Fibroblast of skin of right quadriceps (primary cell): ENCODE data around the gene PTPRN2.
"Not testable (repeated sequence)": the region's sequence is repeated elsewhere in the genome, so short reads cannot be mapped to it uniquely, and the experiment has no call there.

ENCODE experiments used
- DNase-seq: peaks from one replicate; pipeline ENCODE4 v3.0.0-alpha.2; 2013

The PTPRN2 gene

DNA sequence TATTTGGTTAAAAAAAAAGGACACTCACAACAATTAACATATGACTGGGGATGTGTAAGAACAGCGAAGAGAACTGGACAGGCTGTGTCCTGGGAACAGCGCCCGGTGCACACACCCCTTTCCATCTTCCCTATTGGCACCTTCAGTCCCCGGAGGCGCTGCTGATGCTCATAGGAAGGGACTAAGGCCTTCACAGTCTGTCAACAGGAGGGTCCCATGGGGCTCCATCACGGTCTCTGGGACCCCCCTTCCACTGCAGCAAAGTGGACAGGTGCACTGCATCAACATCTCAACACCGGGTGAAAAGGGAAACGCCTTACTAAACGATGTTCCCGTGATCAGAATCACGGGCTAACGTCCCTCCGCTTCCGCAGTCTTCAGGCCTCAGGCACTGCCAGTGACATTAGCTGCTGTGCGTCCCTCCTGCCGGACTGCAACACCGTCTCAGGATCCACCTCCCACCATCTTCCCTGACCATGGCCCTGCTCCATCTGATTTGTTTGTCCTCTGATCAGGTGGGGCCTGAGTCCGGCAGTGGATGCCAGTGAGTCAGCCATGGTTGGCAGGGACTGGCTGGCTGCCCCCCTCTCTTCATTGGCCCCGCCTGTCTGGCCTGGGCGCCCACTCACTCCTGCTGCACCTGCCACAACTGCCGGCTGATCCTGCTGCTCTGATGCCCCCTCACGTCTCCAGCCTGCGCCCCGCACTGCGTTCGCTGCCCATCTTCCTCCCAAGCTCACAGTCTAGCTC, 636.1 kb downstream of the PTPRN2 start:
- DNase-seq, result no peak

GRCh38 chr7:157949711-157950110, 637.9 kb downstream of the PTPRN2 start:
- no peak for DNase-seq

DNA sequence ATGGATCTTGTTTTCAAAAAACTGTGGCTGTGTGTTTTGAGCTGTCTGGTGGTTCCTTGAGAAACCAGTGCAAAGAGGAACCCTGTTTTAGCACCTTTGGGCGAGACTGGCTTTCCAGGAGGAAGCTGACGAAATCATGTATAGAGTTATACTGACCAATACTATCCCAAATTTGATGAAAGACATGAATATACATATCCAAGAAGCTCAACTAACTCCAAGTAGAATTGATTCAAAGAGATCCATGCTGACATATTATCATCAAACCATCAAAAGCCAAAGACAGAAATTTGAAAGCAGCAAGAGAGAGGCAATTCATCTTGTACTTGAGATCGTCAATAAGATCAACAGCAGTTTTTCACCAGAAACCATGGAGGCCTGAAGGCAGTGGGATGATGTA, 640.1 kb downstream of the PTPRN2 start:
- DNase-seq, result no peak

GRCh38 chr7:157946398-157947060, 641.1 kb downstream of the PTPRN2 start:
- DNase-seq, result no peak

GRCh38 chr7:157945401-157945800, 642.2 kb downstream of the PTPRN2 start:
- DNase-seq, result no peak

DNA sequence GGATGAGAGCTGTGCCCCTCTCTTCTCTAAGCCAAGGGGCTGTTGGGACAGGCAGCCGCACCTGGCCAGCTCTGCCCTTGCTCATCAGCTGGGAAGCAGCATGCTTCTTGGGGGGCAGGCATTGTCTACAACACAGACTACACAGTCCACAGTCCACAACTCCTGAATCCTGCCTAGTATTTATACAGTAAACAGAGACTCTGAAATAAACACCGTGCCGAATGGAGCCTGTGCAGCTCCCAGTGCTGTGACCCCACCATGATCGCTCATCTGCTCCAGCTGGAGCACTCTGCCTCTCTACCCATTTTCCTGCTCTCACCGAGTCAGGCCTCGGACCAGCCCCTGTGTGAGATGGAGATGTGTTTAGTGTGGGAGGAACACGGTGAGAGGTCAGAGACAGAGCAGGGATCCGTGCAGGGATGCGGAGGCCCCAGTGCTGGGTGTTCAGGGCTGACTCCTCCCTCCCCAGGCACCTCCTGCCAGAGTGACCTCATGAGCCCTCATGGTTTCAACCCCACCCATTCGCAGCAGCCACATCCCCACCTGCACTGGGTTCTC, 642.8 kb downstream of the PTPRN2 start:
- DNase-seq, result no peak

- no peak for DNase-seq
Measured at GRCh38 chr7:157944051-157944450, 643.6 kb downstream of the PTPRN2 start.

DNA sequence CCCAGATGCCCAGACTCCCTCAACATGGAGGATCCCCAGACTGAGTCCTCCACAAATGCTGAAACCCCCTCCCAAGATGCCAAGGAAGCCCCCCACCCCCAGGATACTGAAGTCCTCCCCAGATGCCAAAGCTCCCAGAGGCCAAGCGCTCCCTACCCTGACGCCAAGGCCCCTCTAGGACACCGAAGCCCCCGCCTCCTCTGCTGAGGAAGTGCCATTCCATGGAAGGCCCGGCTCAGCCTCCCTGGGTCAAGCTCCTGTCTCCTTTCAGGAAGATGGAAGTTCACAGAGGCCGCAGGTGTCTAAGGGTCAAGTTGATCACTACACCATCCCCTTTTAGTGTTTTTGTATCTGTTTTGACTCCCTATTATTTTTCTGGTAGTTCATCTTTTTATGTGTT, 644.1 kb downstream of the PTPRN2 start:
- DNase-seq, result no peak

- no peak for DNase-seq
Measured at GRCh38 chr7:157941210-157941609, 646.4 kb downstream of the PTPRN2 start.

- no peak for DNase-seq
Measured at GRCh38 chr7:157940497-157940896, 647.1 kb downstream of the PTPRN2 start.

GRCh38 chr7:157938211-157938610, 649.4 kb downstream of the PTPRN2 start:
- DNase-seq, result no peak

- DNase-seq, result no peak
Measured at GRCh38 chr7:157937406-157937805, 650.2 kb downstream of the PTPRN2 start.

DNA sequence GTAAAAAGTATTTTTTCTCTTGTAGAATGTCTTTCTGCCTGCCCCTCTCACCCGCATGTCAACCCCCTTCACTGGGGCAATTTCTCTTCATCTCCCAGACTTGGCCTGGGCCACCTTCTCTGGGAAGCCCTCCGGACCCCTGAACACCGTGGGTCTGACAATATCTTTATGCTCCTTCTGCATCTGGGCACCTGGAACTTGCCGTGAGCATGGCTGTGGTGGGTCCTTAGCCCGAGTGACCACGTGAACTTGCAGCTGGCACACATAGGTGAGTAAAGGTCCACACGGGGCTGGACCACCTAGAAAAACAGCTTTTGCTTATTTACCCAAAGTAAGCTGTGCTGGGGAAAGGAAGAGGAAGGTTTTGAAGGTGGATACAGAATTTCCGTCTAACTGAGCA, 650.6 kb downstream of the PTPRN2 start:
- DNase-seq, result no peak

DNA sequence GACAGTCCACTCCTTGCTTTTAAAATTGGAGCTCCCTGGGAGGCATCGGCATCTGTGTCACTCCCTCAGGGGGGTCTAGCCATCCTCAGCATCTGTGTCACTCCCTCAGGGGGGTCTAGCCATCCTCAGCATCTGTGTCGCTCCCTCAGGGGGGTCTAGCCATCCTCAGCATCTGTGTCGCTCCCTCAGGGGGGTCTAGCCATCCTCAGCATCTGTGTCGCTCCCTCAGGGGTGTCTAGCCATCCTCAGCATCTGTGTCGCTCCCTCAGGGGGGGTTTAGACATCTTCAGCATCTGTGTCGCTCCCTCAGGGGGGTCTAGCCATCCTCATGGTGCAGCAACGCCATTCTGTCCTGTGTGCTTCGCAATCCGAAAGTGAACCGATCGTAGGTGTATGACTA, 651.9 kb downstream of the PTPRN2 start:
- not testable (repeated sequence) for DNase-seq

- DNase-seq, result not testable (repeated sequence)
Measured at GRCh38 chr7:157933219-157934155, 654.1 kb downstream of the PTPRN2 start.

GRCh38 chr7:157932498-157933218, 655.0 kb downstream of the PTPRN2 start:
- DNase-seq, result peak; percentile 1

DNA sequence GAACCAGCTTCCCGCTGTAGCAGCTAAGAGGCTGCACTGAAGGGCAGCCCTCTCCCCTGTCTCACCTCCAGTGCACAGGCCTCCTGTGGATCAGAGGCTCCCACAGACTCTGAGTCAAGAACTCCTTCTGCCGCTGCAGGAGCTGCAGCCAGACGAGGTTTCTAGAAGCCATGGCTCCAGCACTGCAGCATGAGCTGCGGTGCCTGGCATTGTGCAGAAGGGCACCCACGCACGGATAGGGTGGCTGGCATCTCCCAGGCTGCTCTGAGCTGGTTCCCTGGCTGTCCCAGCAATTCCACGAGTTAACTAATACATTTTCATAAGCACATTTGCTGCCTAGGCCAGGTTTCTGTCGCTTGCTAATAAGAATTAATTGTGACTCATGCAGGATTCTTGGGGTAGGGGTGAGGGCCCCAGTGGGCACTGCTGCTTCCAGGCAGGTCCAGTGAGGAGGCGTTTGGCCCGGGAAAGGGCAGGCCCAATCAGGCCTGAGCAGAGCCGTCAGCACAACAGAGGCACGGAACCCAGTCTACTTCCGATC, 656.6 kb downstream of the PTPRN2 start:
- no peak for DNase-seq

DNA sequence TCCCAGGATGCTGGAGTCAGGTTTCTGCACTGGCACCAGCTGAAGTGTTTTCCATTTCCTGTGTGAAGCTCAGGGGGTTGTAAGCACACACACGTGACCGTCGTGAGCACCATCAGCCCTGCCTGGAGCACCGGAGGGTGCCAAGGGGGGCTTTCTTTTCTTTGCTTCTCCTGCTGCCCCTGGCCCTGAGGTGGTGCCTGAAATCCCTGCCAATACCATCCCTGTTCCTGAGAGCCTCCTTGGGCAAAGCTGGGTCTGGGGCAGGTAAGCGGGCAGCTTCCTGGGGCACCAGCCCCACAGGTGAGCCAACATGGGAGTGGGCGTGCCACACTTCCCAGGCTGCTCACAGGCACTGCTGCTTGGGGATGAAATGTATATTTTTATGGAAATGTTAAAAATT, 657.2 kb downstream of the PTPRN2 start:
- no peak for DNase-seq

GRCh38 chr7:157929671-157930070, 658.0 kb downstream of the PTPRN2 start:
- DNase-seq, result no peak

DNA sequence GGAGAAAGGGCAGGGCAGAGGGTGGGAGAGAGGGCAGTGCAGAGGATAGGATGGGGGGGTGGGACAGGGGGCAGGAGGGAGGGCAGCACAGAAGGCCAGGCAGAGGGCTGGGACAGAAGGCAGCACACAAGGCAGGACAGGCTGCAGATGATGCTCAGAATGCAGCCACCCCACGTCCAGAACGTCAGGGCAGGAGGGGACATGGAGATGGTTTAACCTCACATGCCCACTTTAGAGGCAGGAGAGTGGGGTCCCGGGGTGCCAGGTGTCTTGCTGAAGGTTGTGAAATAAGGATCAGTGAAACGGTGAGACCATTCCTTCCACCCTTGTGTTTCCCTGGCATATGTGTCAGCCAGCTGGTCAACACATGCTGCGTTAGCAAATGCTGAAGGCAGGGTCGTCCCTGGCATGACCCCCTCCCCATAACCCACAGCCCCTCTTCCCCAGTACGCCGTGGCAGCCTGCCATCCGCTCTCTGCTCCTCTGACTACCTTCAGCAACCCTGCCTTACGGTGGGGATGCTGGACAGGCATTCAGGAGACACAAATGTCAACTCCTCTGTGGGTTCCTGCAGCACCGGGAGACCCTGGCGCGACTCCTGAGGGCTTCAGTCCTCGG, 658.7 kb downstream of the PTPRN2 start:
- DNase-seq, result no peak

- DNase-seq, result no peak
Measured at GRCh38 chr7:157928171-157928794, 659.3 kb downstream of the PTPRN2 start.
